Stimulated activated CD4-positive, alpha-beta T cell treated with anti-CD3 and anti-CD28 coated beads, Interleukin-12 subunit alpha, Interleukin-12 subunit beta, amount 100 ng/mL, for 48 hours (primary cell): ENCODE measurements around the gene HOXA5.

Source experiments
- DNase-seq, 3 donors: peaks; one replicate each; pipeline ENCODE4 v3.0.0-alpha.2; 2020; ENCODE audit warnings: low read depth in 2 of 3, low spot score in 1 of 3

HOXA5 gene

GRCh38 chr7:27182861-27183681 is 39.6 kb upstream of the HOXA5 start:
- no peak for DNase-seq

DNA sequence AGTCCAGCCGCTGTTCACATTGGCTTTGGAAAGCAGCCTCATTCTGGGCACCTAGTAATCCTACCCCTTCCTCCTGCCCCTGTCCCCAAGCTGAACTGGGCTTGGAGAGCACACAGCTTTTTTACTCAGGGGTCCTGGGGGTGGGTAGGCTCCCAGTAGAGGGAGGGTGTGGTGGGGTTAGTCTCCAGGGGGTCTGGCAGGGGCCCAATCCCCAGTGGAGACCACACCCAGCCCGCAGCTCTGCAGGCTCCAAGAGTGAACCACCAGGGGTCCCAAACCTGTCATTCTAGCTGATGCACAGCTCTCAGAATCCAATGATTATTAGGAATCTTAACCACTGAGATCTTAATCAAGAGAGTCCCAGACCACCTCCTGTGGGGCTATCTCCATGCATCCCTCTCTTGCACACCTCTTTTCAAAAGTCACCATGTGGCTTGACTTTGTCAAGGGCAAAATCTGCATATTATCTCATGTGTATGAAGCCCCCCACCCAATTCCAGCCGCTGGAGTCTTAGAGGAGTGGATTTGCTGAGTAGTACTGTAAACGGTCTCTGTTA is 38.9 kb upstream of the HOXA5 start:
- DNase-seq: no peak

- DNase-seq: no peak
Observed at GRCh38 chr7:27181795-27182275, 38.4 kb upstream of the HOXA5 start.

GRCh38 chr7:27180431-27181420 is 37.2 kb upstream of the HOXA5 start:
- no peak for DNase-seq

GRCh38 chr7:27179503-27180430 is 36.3 kb upstream of the HOXA5 start:
- DNase-seq: peak in 2 of 3 donors; percentile 58 to 59

DNA sequence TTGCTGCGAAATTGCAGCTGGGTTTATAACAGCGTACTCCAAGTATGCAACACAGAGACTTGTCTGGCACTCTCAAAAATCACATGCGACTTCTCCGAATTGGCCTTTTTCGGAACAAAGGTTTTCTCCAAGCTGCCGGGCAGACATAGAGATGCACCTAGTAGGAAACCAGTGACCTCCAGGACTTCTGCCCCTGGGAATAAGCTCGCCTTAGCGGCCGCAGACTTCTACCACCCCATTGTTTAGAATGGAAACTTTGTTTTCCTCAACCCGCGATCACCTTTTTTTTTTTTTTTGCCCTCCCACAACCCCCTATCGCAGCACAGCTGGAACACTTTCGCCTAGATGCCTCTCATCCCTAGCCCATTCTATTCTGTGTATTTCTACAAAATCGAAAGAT is 35.5 kb upstream of the HOXA5 start:
- no peak for DNase-seq

- no peak for DNase-seq
Observed at GRCh38 chr7:27178366-27178765, 34.9 kb upstream of the HOXA5 start.

- no peak for DNase-seq
Observed at GRCh38 chr7:27177795-27178320, 34.4 kb upstream of the HOXA5 start.

DNA sequence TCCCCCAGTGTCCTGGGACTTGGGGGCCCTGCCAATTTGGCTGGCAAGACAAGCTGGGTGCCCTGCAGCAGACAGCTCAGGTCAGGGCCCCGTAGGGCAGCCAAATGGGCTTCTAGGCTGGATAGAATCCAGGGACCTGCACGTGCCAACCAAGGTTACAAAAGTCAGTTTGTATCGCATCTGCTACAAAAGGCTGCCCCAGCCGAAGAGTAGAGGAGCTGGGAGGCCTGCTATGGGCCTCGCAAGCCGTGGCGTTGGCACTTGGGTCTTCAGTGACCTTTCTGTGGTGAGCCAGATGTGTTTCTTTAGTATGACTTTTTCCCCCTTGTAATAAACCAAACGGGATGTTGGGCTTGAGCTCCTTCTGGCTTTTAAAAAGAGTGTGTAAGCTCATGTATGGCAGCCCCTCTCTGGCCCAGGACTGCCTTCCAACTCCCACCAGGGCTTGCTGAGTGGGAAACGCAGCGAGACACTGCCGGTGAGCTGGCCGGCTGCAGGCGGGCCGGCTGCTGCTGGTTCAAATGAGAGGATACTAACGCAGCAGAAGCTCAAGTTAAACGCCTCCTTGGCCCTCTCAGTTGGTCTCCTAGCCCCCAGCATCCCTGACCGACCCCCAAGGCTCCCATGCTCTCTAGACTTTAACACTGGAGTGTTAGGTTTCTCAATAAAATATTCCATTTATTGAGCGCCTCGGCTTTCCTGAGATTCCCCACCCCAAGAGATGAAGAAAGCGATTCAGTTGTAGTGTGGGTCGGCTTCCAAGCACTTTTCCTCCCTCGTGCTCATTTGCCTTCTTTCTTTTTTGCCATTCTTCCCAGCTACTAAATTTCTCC is 33.7 kb upstream of the HOXA5 start:
- DNase-seq: no peak

DNA sequence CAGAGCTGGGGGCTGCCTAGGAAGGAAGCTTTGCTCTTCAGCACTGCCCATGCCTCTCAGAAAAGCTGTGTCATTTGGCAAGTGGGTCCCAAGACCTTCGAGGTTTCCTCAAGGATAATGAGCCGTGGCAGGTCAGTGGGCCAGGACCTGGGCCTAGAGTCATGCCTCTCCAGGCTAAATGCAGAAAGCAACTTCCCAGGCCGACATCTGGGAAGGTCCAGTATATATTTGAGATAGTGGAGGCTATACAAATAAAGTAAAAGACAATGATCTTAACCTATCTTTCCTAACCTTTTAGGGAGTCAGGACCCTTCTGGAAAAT is 33.0 kb upstream of the HOXA5 start:
- no peak for DNase-seq

DNA sequence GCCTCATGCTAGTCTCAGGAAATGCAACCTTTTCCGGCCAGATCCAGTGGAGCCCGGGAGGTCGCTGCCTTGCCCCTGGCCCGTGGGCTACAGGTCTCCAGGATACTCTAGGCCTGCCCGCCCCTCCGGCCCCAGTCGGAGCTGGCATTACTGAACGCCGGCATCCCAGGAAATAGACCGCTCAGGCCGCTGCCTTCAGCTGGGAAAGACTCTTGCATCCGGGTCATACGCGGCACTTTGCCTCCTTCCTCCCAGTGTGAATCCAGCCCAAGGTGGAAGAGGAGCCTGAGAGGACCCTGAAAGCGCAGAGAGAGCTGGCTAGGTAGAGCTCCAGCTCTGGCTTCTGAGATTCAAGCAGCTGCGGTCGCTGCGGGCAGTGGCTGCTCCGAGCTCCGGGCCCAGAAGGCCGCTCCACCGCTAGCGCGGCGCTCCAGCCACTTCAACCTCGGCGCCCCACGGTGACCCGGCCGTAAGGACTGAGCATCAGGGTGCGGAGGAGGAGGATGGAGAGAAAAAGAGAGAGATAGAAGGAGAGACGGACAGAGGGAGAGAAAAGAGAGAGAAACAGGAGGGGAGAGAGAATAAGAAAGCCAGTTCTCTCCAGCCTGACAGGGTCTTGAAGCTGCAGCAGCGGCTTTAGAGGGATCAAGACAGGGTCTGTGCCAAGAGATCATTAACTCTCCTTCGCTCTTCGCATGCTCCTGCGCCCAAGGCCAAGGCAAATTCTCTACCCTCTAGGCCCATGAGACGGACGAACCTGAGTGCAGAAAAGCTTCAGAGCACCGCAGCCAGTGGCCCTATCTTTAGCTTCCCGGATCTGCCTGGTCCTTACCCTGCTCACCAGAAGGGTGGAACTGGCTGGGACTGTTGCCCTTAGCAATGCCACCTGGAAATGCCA is 32.4 kb upstream of the HOXA5 start:
- no peak for DNase-seq

GRCh38 chr7:27174874-27175625 is 31.6 kb upstream of the HOXA5 start:
- DNase-seq: no peak

GRCh38 chr7:27173956-27174873 is 30.7 kb upstream of the HOXA5 start, which contains the start of gene HOXA10:
Gene HOXA10, minus strand, starts transcription at chr7:27174320. Its CDS starts 14 bp downstream, at chr7:27174306.
- DNase-seq: no peak

GRCh38 chr7:27173511-27173955 is 30.1 kb upstream of the HOXA5 start:
- DNase-seq: no peak

DNA sequence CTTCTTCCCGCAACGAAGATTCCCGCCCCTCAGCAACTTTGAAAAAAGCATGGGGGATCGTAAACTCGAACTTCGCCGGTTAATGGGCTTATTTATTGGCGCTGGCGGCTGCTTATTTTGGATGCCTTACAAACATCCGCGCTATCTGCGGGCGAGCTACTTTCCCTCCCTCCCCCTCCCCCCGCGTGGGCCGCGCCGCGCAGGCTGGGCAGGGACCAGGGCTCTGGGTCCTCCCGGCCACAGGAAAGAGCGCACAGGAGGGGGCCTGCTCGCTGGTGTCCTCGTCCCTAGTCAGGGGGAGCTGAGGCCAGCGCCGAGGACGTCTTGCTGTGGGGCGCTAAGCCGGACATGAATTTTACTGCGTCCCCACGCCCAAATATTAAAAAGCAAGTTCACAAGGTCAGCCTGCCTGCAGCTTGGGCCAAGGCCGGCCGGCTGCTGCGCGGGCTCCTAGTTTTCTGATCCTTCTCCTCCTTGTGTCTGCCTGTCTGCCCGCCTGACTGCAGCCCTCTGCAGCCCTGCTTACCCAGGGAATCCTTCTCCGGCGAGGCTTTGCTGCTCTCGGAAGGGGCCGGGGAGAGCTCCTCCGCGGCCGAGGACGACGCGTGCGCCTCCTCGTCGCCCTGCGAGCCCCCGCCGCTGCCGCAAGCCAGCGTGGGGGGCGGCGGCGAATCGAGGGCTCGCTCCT is 29.5 kb upstream of the HOXA5 start:
- no peak for DNase-seq

DNA sequence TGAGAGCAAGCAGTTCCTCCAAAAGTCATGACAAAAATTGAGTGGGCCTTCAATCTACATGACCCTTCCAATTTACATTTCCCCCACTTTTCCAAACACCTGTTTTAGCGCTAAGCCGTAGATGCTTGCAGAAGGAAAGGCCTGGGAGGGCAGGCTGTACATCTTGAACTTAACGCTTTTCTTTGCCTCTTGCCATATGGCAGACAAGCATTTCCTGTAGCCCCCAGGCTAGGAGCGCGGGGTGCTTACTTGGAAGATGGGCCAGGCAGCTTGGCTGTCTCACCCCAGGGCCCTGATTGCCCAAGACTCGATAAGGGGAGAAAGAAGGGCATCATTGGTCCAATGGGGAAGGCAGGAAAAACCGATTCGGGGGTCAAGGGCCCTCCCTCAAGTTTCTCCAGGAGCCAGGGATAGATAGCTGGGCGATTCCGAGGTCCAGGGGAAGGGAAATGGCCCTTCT is 28.9 kb upstream of the HOXA5 start:
- no peak for DNase-seq
